ENCODE data around the gene NUP153.

Gene NUP153

GRCh38 chr6:17683428-17683827, 23.3 kb downstream of the NUP153 start:
- no peaks in the 10 kb centered on the region for H3K36me3 ChIP-seq (ENCODE audit: control insufficient read depth, insufficient read depth, low read length)
- H3K4me1 ChIP-seq (ENCODE audit: control insufficient read depth, insufficient read depth, low read length): peaks cover 24% of the 10 kb centered on the region
- no peak overlapping the region for H3K9ac ChIP-seq (ENCODE audit: low read depth, low read length)
- no peak overlapping the region for H3K4me3 ChIP-seq (ENCODE audit: low read depth, low read length)
- H3K9me3 ChIP-seq (ENCODE audit: control insufficient read depth, insufficient read depth, low read length): no peaks in the 10 kb centered on the region
- no peaks in the 10 kb centered on the region for H3K27me3 ChIP-seq (ENCODE audit: control insufficient read depth, insufficient read depth, low read length)

GRCh38 chr6:17679726-17680125, 27.0 kb downstream of the NUP153 start:
- Histone ChIP-seq H3K9ac (ENCODE audit: low read depth, low read length) (no peak overlapping the region), H3K4me1 (ENCODE audit: control insufficient read depth, insufficient read depth, low read length) (peaks cover 25% of the 10 kb centered on the region), H3K27me3 (ENCODE audit: control insufficient read depth, insufficient read depth, low read length) (no peaks in the 10 kb centered on the region), H3K4me3 (ENCODE audit: low read depth, low read length) (no peak overlapping the region), H3K9me3 (ENCODE audit: control insufficient read depth, insufficient read depth, low read length) (no peaks in the 10 kb centered on the region), H3K36me3 (ENCODE audit: control insufficient read depth, insufficient read depth, low read length) (peaks cover 4% of the 10 kb centered on the region)

GRCh38 chr6:17677602-17678001, 29.1 kb downstream of the NUP153 start:
- peaks cover 16% of the 10 kb centered on the region for H3K36me3 ChIP-seq (ENCODE audit: control insufficient read depth, insufficient read depth, low read length)
- H3K9ac ChIP-seq (ENCODE audit: low read depth, low read length): no peak overlapping the region
- no peaks in the 10 kb centered on the region for H3K9me3 ChIP-seq (ENCODE audit: control insufficient read depth, insufficient read depth, low read length)

DNA sequence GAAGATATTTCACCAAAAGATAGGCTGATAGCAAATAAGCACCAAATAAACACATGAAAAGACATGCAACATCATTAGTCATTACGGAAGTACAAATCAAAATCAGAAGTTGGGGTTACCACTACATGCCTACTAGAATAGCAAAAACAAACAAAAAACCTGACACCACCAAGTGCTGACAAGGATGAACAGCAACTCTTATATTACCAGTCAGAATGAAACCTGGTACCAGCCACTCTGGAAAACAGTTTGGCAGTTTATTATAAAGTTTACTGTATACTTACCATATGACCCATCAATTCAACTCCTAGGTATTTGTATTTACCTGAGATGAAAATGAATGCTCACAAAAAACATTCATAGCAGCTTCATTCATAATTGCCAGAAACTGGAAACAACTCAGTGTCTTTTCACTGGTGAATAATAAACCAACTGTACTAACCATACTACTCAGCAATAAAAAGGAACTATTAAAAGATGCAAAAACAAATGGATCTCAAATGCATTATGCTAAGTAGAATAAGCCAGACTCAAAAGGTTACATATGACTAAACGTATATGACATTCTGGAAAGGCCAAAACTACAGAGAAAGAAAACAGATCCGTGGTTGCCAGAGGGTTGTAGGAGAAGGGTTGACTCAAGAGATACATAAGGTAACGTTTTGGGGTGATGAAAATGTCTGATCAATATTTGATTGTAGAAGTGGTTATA, 33.0 kb downstream of the NUP153 start:
- Histone ChIP-seq H3K4me1 (ENCODE audit: control insufficient read depth, insufficient read depth, low read length) (peaks cover 2% of the 10 kb centered on the region), H3K27me3 (ENCODE audit: control insufficient read depth, insufficient read depth, low read length) (no peaks in the 10 kb centered on the region), H3K9ac (ENCODE audit: low read depth, low read length) (no peak overlapping the region), H3K36me3 (ENCODE audit: control insufficient read depth, insufficient read depth, low read length) (peaks cover 23% of the 10 kb centered on the region), H3K9me3 (ENCODE audit: control insufficient read depth, insufficient read depth, low read length) (no peaks in the 10 kb centered on the region), H3K4me3 (ENCODE audit: low read depth, low read length) (no peak overlapping the region)

More at GRCh38 chr6:17677602-17678001, 29.1 kb downstream of the NUP153 start:
- H3K27me3 ChIP-seq (ENCODE audit: control insufficient read depth, insufficient read depth, low read length): no peaks in the 10 kb centered on the region
- H3K4me1 ChIP-seq (ENCODE audit: control insufficient read depth, insufficient read depth, low read length): peaks cover 10% of the 10 kb centered on the region
- no peak overlapping the region for H3K4me3 ChIP-seq (ENCODE audit: low read depth, low read length)

- no peak overlapping the region for H3K9ac ChIP-seq (ENCODE audit: low read depth, low read length)
- H3K9me3 ChIP-seq (ENCODE audit: control insufficient read depth, insufficient read depth, low read length): no peaks in the 10 kb centered on the region
- H3K27me3 ChIP-seq (ENCODE audit: control insufficient read depth, insufficient read depth, low read length): no peaks in the 10 kb centered on the region
- H3K4me3 ChIP-seq (ENCODE audit: low read depth, low read length): no peak overlapping the region
- H3K36me3 ChIP-seq (ENCODE audit: control insufficient read depth, insufficient read depth, low read length): peaks cover 31% of the 10 kb centered on the region
- H3K4me1 ChIP-seq (ENCODE audit: control insufficient read depth, insufficient read depth, low read length): peaks cover 2% of the 10 kb centered on the region
Measured at GRCh38 chr6:17672064-17672718, 34.5 kb downstream of the NUP153 start.

GRCh38 chr6:17666646-17667045, 40.1 kb downstream of the NUP153 start:
- no peaks in the 10 kb centered on the region for H3K27me3 ChIP-seq (ENCODE audit: control insufficient read depth, insufficient read depth, low read length)
- no peak overlapping the region for H3K9ac ChIP-seq (ENCODE audit: low read depth, low read length)
- H3K4me3 ChIP-seq (ENCODE audit: low read depth, low read length): no peak overlapping the region
- H3K36me3 ChIP-seq (ENCODE audit: control insufficient read depth, insufficient read depth, low read length): peaks cover 9% of the 10 kb centered on the region
- no peaks in the 10 kb centered on the region for H3K9me3 ChIP-seq (ENCODE audit: control insufficient read depth, insufficient read depth, low read length)
- no peaks in the 10 kb centered on the region for H3K4me1 ChIP-seq (ENCODE audit: control insufficient read depth, insufficient read depth, low read length)

DNA sequence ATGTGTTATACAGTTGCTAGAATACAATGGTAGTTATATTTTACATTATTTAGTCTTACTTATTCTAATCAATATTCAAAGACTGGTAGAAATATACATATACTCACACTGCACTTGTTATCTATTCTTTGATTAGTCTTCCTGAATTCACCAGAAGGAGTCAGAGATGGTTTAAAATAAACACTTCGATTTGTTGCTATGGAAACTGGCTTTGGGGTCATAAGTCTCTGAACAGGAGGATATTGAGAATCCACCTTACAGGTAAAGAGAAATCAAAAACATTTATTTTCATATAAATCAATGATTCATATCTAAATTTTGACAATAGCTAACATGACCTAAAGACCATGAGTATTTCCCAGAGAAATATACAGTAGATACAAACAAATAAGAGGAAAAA, 41.6 kb downstream of the NUP153 start:
- no peak overlapping the region for H3K9ac ChIP-seq (ENCODE audit: low read depth, low read length)
- no peaks in the 10 kb centered on the region for H3K27me3 ChIP-seq (ENCODE audit: control insufficient read depth, insufficient read depth, low read length)
- H3K4me1 ChIP-seq (ENCODE audit: control insufficient read depth, insufficient read depth, low read length): no peaks in the 10 kb centered on the region
- H3K9me3 ChIP-seq (ENCODE audit: control insufficient read depth, insufficient read depth, low read length): no peaks in the 10 kb centered on the region
- H3K4me3 ChIP-seq (ENCODE audit: low read depth, low read length): no peak overlapping the region
- peaks cover 9% of the 10 kb centered on the region for H3K36me3 ChIP-seq (ENCODE audit: control insufficient read depth, insufficient read depth, low read length)

DNA sequence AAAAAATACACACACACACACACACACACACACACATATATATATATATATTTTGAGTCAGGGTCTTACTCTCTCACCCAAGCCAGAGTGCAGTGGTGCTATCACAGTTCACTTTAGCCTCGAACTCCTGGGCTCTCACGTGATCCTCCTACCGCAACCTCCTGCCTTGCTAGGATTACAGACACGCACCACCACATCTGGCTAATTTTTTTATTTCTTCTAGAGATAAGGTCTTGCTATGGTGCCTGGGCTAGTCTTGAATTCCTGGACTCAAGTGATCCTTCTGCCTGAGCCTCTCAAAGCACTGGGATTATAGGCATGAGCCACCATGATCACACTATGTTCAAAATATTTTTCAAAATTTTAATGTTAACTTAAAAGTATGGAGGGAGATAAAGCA, 43.5 kb downstream of the NUP153 start:
- peaks cover 8% of the 10 kb centered on the region for H3K36me3 ChIP-seq (ENCODE audit: control insufficient read depth, insufficient read depth, low read length)
- H3K9me3 ChIP-seq (ENCODE audit: control insufficient read depth, insufficient read depth, low read length): no peaks in the 10 kb centered on the region
- no peak overlapping the region for H3K9ac ChIP-seq (ENCODE audit: low read depth, low read length)
- H3K27me3 ChIP-seq (ENCODE audit: control insufficient read depth, insufficient read depth, low read length): no peaks in the 10 kb centered on the region
- H3K4me3 ChIP-seq (ENCODE audit: low read depth, low read length): no peak overlapping the region
- no peaks in the 10 kb centered on the region for H3K4me1 ChIP-seq (ENCODE audit: control insufficient read depth, insufficient read depth, low read length)

DNA sequence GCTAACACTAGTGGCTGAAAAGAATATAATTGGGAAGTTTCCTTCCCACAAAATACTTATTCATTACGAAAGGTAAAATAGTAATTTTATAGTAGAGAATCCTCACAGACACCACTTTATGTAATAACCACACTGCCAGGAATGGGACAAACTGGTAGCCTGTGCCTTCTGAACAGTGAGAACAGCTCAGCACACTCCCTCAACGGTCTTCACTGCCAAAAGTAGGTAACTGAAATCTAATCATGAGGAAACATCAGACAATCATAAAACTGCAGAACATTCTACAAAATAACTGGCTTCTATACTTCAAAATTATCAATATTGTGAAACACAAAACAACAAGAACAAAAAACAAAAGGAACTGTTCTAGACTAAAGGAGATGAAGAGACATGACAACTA, 44.1 kb downstream of the NUP153 start:
- Histone ChIP-seq H3K4me3 (ENCODE audit: low read depth, low read length) (no peak overlapping the region), H3K36me3 (ENCODE audit: control insufficient read depth, insufficient read depth, low read length) (peaks cover 6% of the 10 kb centered on the region), H3K9ac (ENCODE audit: low read depth, low read length) (no peak overlapping the region), H3K4me1 (ENCODE audit: control insufficient read depth, insufficient read depth, low read length) (no peaks in the 10 kb centered on the region), H3K9me3 (ENCODE audit: control insufficient read depth, insufficient read depth, low read length) (no peaks in the 10 kb centered on the region), H3K27me3 (ENCODE audit: control insufficient read depth, insufficient read depth, low read length) (no peaks in the 10 kb centered on the region)

DNA sequence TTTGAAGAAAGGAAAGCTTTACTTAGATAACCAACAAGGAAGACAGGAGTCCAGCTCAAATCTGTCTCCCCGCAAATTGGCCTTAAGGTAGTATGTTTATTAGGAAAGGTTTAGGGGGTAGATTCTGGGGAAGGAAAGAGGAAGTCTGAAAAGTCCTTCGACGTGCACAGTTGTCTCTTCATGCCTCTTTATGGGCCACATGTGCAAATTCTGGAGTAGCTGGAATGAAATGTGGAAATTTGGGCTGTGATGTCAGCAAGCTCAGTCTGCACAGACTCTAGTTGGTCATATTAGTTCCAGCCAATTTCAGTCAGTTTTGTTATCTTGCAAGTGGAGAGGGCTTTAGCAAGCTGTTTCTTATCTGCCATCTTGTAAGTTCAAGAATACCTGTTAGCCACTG, 50.1 kb downstream of the NUP153 start:
- peaks cover 12% of the 10 kb centered on the region for H3K36me3 ChIP-seq (ENCODE audit: control insufficient read depth, insufficient read depth, low read length)
- no peaks in the 10 kb centered on the region for H3K9me3 ChIP-seq (ENCODE audit: control insufficient read depth, insufficient read depth, low read length)
- no peak overlapping the region for H3K9ac ChIP-seq (ENCODE audit: low read depth, low read length)
- H3K4me1 ChIP-seq (ENCODE audit: control insufficient read depth, insufficient read depth, low read length): no peaks in the 10 kb centered on the region
- H3K4me3 ChIP-seq (ENCODE audit: low read depth, low read length): no peak overlapping the region
- no peaks in the 10 kb centered on the region for H3K27me3 ChIP-seq (ENCODE audit: control insufficient read depth, insufficient read depth, low read length)

DNA sequence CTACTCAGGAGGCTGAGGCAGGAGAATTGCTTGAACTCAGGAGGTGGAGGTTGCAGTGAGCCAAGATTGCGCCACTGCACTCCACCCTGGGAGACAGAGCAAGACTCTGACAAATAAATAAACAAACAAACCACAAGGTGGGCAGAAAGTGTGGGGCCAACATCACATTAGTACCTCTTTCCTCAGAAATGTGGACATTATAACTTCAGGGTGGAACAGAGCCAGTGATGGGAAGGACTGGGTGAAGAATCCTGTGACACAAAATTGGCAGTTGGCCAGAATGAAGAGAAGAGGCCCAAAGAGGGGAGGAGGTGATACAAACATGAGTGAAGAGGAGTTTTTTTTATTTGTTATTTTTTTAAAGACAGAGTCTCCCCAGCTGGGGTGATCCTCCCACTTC, 50.6 kb downstream of the NUP153 start:
- Histone ChIP-seq H3K9me3 (ENCODE audit: control insufficient read depth, insufficient read depth, low read length) (no peaks in the 10 kb centered on the region), H3K27me3 (ENCODE audit: control insufficient read depth, insufficient read depth, low read length) (no peaks in the 10 kb centered on the region), H3K36me3 (ENCODE audit: control insufficient read depth, insufficient read depth, low read length) (peaks cover 12% of the 10 kb centered on the region)

DNA sequence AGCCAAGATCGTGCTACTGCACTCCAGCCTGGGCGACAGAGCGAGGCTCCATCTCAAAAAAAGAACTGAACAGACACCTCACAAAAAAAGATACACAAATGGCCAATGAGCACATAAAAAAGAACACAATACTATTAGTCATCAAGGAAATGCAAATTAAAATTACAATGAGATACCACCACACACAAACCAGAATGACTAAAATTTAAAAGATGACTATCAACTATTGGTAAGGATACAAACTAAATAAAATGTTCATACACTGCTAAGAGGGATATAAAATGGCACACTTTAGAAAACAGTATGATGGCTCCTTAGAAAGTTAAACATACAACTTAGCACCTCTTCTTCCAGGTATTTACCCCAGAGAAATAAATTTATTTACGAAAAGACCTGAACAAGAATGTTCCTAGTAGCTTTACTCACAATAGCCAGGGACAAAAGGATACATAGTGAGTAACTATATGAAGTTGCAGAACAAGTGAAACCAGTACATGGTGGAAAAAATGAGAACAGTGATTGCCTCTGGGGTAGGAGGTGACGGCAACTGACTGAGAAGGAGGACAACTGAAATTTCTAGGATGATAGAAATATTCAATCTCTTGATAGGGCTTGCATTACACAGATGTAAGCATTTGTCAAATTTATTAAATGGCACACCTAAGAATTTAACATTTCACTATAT, 53.4 kb downstream of the NUP153 start:
- Histone ChIP-seq H3K36me3 (ENCODE audit: control insufficient read depth, insufficient read depth, low read length) (peaks cover 12% of the 10 kb centered on the region), H3K9me3 (ENCODE audit: control insufficient read depth, insufficient read depth, low read length) (no peaks in the 10 kb centered on the region), H3K9ac (ENCODE audit: low read depth, low read length) (no peak overlapping the region), H3K4me3 (ENCODE audit: low read depth, low read length) (no peak overlapping the region), H3K4me1 (ENCODE audit: control insufficient read depth, insufficient read depth, low read length) (no peaks in the 10 kb centered on the region), H3K27me3 (ENCODE audit: control insufficient read depth, insufficient read depth, low read length) (no peaks in the 10 kb centered on the region)

More for the DNA sequence above, 50.6 kb downstream of the NUP153 start:
- Histone ChIP-seq H3K9ac (ENCODE audit: low read depth, low read length) (no peak overlapping the region), H3K4me3 (ENCODE audit: low read depth, low read length) (no peak overlapping the region), H3K4me1 (ENCODE audit: control insufficient read depth, insufficient read depth, low read length) (no peaks in the 10 kb centered on the region)
